GM11168 (cell line): Measurements from ENCODE around the gene WNK2.

ENCODE experiments used
- in situ Hi-C: fragments of 300-500 bp; cut with MboI; formaldehyde crosslinking; loops from one replicate; pipeline ENCODE4 v1.12.0; 2022; ENCODE audit warnings: low sequenced_read_pairs; ENCODE audit not compliant: unreplicated experiment

WNK2 gene

GRCh38 chr9:93159601-93160471 is 24.1 kb upstream of the WNK2 start:
- in situ Hi-C loops = loop anchor here (10.0 kb wide), 1 partner anchor 155 kb away; no protein-coding TSS in a partner anchor

DNA sequence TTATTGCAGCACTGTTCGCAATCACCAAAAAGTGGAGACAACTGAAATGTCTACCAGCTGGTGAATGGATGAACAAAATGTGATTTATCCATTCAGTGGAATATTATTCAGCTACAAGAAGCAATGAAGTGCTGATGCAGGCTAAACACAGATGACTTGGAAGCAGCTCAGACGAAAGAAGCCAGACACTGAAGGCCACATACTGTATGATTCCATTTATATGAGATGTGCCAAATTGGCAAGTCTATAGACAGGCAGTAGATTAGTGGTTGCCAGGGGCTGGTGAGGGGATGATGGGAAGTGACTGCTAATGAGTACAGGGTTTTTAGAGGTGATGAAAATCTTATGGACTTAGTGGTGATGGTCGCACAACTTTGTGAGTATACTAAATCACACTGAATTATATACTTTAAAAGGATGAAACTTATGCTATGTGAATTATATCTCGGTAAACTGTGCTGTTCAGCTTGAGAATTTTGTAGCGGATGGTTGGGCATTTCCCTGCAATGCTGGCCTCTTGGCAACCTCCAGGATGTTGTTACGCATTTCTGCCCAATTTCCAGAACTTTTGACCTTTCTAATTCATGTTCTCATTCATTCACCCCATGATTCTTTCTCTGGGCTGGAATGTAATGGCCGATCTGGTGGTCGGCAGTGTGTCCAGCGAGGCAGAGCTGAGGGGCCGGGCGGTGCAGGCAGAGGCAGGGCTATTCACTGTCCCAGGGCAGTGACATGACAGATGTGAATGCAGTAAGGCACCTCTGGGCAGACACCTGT is 22.0 kb upstream of the WNK2 start:
- in situ Hi-C loops = no loop called here

GRCh38 chr9:93164085-93164484 is 19.9 kb upstream of the WNK2 start:
- in situ Hi-C loops = no loop called here

DNA sequence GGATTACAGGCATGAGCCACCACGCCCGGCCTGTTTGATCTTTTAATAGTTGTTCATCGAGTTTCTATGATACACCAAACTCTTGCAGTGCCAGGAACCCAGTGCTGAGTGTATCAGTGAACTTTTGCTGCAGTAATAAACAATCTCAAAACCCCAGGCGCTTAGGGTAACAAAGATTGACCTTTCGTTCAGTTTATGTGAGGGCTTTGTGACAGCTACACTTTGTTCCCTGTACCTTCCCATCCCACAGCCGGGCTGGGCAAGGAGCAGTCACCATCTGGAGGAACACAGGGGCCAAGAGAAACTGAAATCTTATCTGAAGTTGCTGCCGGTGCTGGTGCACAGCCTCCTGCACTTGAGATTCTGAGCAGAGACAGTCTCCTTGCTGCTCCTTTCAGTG is 17.2 kb upstream of the WNK2 start:
- in situ Hi-C loops = no loop called here

- in situ Hi-C loops = no loop called here
Observed at GRCh38 chr9:93167185-93167584, 16.8 kb upstream of the WNK2 start.

GRCh38 chr9:93167838-93168237 is 16.1 kb upstream of the WNK2 start:
- in situ Hi-C loops = no loop called here

GRCh38 chr9:93168581-93168980 is 15.4 kb upstream of the WNK2 start:
- in situ Hi-C loops = no loop called here

GRCh38 chr9:93169444-93169843 is 14.5 kb upstream of the WNK2 start:
- in situ Hi-C loops = no loop called here

GRCh38 chr9:93170571-93170970 is 13.4 kb upstream of the WNK2 start:
- in situ Hi-C loops = no loop called here

GRCh38 chr9:93171261-93171990 is 12.5 kb upstream of the WNK2 start:
- in situ Hi-C loops = no loop called here

DNA sequence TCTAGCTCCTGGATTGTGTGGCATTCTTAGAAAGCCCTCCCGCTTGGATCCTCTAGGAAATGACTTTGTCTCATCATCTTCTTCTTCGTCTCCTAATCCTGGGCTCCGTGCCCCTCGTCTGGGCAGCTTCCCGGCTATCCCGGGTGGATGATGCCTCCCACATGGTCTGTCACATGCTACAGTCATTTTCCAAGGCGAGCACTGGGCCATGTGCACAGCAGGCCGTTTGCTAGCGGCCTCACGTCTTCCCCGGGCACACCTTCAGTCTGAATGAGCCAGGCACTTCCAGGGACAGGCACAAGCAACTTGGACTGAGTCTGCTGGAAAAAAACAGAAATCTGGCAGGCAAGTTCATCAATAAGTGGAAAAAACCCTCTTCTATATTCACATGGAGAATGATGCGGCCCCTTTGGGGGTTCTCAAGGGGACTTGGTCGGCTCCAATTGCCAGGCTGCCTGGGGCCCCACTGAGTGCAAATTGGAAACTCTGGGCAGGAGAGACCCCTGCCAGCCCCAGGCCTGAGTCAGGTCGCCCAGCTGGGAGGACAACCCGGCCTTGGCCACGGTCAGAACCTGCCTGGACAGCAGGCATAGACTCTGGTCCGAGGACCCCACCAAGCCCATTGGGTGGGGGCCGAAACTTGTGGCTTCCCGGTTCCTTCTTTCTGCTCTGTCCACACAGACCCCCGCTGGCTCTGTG is 11.1 kb upstream of the WNK2 start:
- in situ Hi-C loops = no loop called here

- in situ Hi-C loops = no loop called here
Observed at GRCh38 chr9:93173365-93174051, 10.4 kb upstream of the WNK2 start.

DNA sequence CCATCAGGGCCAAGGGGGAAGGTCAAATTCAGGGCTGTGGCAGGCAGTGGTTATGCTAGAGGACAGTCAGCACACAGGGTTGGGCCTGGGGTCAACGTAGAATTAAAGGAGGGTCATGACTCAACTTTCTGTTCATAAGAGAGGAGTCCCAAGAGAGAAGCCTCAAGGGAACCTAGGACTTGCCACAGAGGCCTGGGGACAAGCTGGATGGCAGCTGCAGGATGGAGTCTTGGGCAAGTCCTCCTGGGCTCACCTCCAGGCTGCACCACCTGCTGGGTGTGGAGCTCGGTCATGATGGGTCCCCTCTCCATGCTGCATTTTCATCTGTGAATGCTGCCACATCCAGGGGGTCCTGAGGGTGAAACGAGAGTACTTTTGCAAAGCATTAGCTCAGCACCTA is 9.0 kb upstream of the WNK2 start:
- in situ Hi-C loops = no loop called here

GRCh38 chr9:93177676-93178075 is 6.3 kb upstream of the WNK2 start:
- in situ Hi-C loops = no loop called here

GRCh38 chr9:93178851-93179786 is 4.8 kb upstream of the WNK2 start:
- in situ Hi-C loops = no loop called here

GRCh38 chr9:93180938-93181337 is 3.0 kb upstream of the WNK2 start:
- in situ Hi-C loops = no loop called here

DNA sequence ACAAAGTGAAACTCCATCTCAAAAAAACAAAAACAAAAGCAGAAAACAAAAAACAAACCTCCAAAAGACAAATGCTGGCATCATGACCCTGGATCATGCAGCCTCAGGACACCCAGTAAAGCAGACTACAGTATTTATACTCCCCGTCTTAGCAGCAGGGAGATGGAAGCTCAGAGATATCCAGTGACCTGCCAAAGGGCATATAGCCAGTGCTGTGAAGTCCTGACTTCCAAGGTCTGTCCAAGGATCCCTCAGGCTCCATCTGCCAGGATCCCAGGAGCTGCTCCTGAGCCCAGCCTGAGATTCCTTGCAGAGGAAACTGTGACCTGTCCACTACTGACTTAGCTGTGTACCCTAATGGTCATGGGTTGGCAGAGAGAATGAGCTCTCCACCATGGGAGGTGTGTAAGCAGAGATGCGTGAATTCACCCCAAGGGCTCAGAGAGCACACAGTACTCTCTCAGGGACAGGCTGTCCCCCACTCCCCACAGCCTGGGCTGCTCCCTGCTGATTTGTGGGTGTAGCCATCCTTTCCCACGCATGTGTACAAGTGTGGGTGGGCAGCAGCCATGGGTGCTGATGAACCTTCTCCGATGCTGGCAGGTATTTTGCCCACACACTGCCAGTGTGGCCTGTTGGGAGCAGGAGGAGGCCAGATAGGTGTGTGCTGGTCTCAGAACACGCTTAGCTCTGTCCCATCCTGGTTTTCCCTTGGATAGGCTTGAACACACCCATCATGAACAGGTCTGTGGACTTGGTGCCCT is 2.1 kb upstream of the WNK2 start:
- in situ Hi-C loops = no loop called here

GRCh38 chr9:93182572-93182971 is 1.4 kb upstream of the WNK2 start:
- in situ Hi-C loops = no loop called here
